Gastroesophageal sphincter (tissue), 3 donors: ENCODE data around the gene SNAPC1.

ENCODE experiments used
- EP300 ChIP-seq: sonication (generic); formaldehyde crosslinking; IDR thresholded peaks from one replicate; pipeline ENCODE4 v1.6.1; 2017; ENCODE audit warnings: antibody characterized with exemption, mild to moderate bottlenecking
- POLR2A ChIP-seq, 2 donors: fragments of 450-650 bp; IDR thresholded peaks; one replicate each; pipeline ENCODE4 v1.6.1; 2017; ENCODE audit warnings: antibody characterized with exemption in 2 of 2, mild to moderate bottlenecking in 2 of 2, moderate library complexity in 1 of 2
- POLR2AphosphoS5 ChIP-seq: sonication (generic); formaldehyde crosslinking; IDR thresholded peaks from one replicate; pipeline ENCODE4 v1.6.1; 2017; ENCODE audit warnings: antibody characterized with exemption
- TF ChIP-seq, protein P1 (sequence below), 4 experiments: fragments of 200-600 bp in 2 of 4; fragments of 450-650 bp in 2 of 4; sonication (generic) in 1 of 4; IDR thresholded peaks; one replicate each; pipeline ENCODE4 v1.5.1; 2017 to 2019; ENCODE audit warnings: antibody characterized with exemption in 4 of 4, mild to moderate bottlenecking in 2 of 4, moderate library complexity in 2 of 4

DNA sequence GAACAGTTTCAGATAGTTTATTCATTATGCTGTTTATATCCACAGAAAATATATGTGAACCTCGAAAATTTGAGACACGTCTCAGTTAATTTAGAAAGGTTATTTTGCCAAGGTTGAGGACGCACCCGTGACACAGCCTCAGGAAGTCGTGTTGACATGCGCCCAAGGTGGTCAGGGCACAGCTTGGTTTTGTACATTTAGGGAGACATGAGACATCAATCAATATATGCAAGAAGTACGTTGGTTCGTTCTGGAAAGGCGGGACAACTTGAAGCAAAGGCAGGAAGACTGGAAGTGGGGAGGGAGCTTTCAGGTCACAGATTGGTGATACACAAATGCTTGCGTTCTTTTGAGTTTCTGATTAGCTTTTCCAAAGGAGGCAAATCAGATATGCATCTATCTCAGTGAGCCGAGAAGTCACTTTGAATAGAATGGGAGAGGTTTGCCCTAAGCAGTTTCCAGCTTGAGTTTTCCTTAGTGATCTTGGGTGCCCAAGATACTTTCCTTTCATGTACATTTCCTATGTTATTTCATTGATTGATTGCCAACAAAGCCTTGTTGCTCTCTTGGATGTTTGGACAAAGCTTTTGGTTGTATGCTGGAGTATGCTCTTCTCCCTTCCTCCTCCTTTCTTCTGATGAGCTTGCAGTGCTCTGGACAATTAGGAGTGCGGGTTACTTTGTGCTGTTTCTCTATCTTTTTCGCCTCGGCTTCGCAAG is 3.2 kb downstream of the SNAPC1 start:
- TF ChIP-seq POLR2A (IDR thresholded peaks at IDR 0.05) (no peak), EP300 (no peak), POLR2AphosphoS5 (no peak)
- TF ChIP-seq, protein P1, sequence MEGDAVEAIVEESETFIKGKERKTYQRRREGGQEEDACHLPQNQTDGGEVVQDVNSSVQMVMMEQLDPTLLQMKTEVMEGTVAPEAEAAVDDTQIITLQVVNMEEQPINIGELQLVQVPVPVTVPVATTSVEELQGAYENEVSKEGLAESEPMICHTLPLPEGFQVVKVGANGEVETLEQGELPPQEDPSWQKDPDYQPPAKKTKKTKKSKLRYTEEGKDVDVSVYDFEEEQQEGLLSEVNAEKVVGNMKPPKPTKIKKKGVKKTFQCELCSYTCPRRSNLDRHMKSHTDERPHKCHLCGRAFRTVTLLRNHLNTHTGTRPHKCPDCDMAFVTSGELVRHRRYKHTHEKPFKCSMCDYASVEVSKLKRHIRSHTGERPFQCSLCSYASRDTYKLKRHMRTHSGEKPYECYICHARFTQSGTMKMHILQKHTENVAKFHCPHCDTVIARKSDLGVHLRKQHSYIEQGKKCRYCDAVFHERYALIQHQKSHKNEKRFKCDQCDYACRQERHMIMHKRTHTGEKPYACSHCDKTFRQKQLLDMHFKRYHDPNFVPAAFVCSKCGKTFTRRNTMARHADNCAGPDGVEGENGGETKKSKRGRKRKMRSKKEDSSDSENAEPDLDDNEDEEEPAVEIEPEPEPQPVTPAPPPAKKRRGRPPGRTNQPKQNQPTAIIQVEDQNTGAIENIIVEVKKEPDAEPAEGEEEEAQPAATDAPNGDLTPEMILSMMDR (IDR thresholded peaks at IDR 0.05) = no peak
